T47D (cell line): ENCODE data around the gene AOPEP.
"Not testable (repeated sequence)": the region's sequence is repeated elsewhere in the genome, so short reads cannot be mapped to it uniquely, and the experiment has no call there.

Experiments
- DNase-seq, 2 experiments: peaks; one replicate each; pipeline versions ENCODE4 v3.0.0 to v3.0.0-alpha.2; 2011 to 2012; ENCODE audit warnings: low read depth in 1 of 2, low spot score in 1 of 2
- JUND ChIP-seq: IDR thresholded peaks from 2 replicates; pipeline ENCODE4 v1.6.1; 2012; ENCODE audit warnings: low read depth
- in situ Hi-C: cut with HindIII; loops from 2 replicates; pipeline ENCODE4 v1.10.0; 2016; ENCODE audit warnings: low sequenced_read_pairs, low pct_unique_long_range_greater_than_20kb

The AOPEP gene

GRCh38 chr9:94823710-94824109 lies 97.2 kb downstream of the AOPEP start:
- TF ChIP-seq JUND, result no peak
- no peak for DNase-seq
- in situ Hi-C loops, result no loop called here

GRCh38 chr9:94824411-94824810 lies 97.9 kb downstream of the AOPEP start:
- no peak for DNase-seq
- in situ Hi-C loops, result no loop called here
- no peak for TF ChIP-seq JUND

- in situ Hi-C loops, result no loop called here
- no peak for DNase-seq
- no peak for TF ChIP-seq JUND
Measured at GRCh38 chr9:94824913-94825610, 98.6 kb downstream of the AOPEP start.

GRCh38 chr9:94825611-94825958 lies 99.1 kb downstream of the AOPEP start:
- in situ Hi-C loops, result no loop called here
- TF ChIP-seq JUND, result no peak
- DNase-seq, result no peak

GRCh38 chr9:94826044-94826443 lies 99.5 kb downstream of the AOPEP start:
- no peak for DNase-seq
- no peak for TF ChIP-seq JUND
- in situ Hi-C loops, result no loop called here

- in situ Hi-C loops, result no loop called here
- DNase-seq, result no peak
- no peak for TF ChIP-seq JUND
Measured at GRCh38 chr9:94826644-94827410, 100.3 kb downstream of the AOPEP start.

- no peak for DNase-seq
- in situ Hi-C loops, result no loop called here
- TF ChIP-seq JUND, result no peak
Measured at GRCh38 chr9:94827584-94828304, 101.2 kb downstream of the AOPEP start.

GRCh38 chr9:94829380-94830070 lies 103.0 kb downstream of the AOPEP start:
- TF ChIP-seq JUND, result no peak
- no peak for DNase-seq
- in situ Hi-C loops, result no loop called here

GRCh38 chr9:94830071-94830604 lies 103.6 kb downstream of the AOPEP start:
- in situ Hi-C loops, DNase-seq: not testable (repeated sequence)

GRCh38 chr9:94833802-94834201 lies 107.3 kb downstream of the AOPEP start:
- in situ Hi-C loops, result no loop called here
- no peak for DNase-seq
- TF ChIP-seq JUND, result no peak

GRCh38 chr9:94837404-94837803 lies 110.9 kb downstream of the AOPEP start:
- DNase-seq, result no peak
- in situ Hi-C loops, result no loop called here
- TF ChIP-seq JUND, result no peak

- TF ChIP-seq JUND, result no peak
- no peak for DNase-seq
- in situ Hi-C loops, result no loop called here
Measured at GRCh38 chr9:94839398-94839797, 112.9 kb downstream of the AOPEP start.
